ENCODE results near the gene ENPP5. TPM values are rescaled to one million over a fixed set of nuclear protein-coding genes. Genes with fewer than 3 reads are reported as not detected.
"Not testable (repeated sequence)": the region's sequence is repeated elsewhere in the genome, so short reads cannot be mapped to it uniquely, and the experiment has no call there.

ENPP5 gene
- total RNA-seq, 6 experiments from 2014 or later: not detected

DNA sequence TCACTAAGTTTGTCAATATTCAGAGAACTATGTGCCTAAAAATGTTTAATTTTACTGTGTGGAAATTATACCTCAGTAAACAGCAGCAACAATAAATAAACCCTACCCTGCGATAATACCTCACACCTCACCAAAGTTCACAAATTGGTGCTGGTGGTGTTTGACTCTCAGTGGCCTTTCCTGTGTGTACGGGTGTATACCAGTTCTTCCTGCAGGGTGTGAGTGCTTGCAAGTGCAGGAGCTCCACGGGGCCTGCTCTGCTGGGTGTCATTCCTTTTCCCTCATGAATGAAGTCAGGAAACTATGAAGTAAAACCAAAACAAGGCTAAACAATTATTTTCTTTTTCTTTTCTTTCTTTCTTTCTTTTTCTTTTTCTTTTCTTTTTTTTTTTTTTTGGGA is 4.1 kb upstream of the ENPP5 start:
- no peaks in the 10 kb centered on the region for H3K4me1 Mint-ChIP-seq (ENCODE audit: low read depth)
- no peaks in the 10 kb centered on the region for H3K36me3 Mint-ChIP-seq (ENCODE audit: low read depth)
- peaks cover 5% of the 10 kb centered on the region; the same call in 1 of the 2 replicates for H3K27me3 Mint-ChIP-seq (ENCODE audit: insufficient read depth)
- peaks cover 9% of the 10 kb centered on the region; the same call in 1 of the 2 replicates for H3K9me3 Mint-ChIP-seq
- TF ChIP-seq, protein P1, sequence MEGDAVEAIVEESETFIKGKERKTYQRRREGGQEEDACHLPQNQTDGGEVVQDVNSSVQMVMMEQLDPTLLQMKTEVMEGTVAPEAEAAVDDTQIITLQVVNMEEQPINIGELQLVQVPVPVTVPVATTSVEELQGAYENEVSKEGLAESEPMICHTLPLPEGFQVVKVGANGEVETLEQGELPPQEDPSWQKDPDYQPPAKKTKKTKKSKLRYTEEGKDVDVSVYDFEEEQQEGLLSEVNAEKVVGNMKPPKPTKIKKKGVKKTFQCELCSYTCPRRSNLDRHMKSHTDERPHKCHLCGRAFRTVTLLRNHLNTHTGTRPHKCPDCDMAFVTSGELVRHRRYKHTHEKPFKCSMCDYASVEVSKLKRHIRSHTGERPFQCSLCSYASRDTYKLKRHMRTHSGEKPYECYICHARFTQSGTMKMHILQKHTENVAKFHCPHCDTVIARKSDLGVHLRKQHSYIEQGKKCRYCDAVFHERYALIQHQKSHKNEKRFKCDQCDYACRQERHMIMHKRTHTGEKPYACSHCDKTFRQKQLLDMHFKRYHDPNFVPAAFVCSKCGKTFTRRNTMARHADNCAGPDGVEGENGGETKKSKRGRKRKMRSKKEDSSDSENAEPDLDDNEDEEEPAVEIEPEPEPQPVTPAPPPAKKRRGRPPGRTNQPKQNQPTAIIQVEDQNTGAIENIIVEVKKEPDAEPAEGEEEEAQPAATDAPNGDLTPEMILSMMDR (IDR thresholded peaks at IDR 0.05): no peak
- H3K4me3 Mint-ChIP-seq: no peak overlapping the region
- DNase-seq: no peak
- no peak overlapping the region for H3K27ac Mint-ChIP-seq

GRCh38 chr6:46172176-46172575 is 1.4 kb upstream of the ENPP5 start:
- Mint-ChIP-seq H3K9me3 (no peaks in the 10 kb centered on the region; the same call in 1 of the 2 replicates), H3K36me3 (ENCODE audit: low read depth) (no peaks in the 10 kb centered on the region), H3K4me1 (ENCODE audit: low read depth) (no peaks in the 10 kb centered on the region), H3K27ac (no peak overlapping the region), H3K27me3 (ENCODE audit: insufficient read depth) (peaks cover 3% of the 10 kb centered on the region; the same call in 1 of the 2 replicates), H3K4me3 (no peak overlapping the region)
- no peak for DNase-seq
- TF ChIP-seq, protein P1 (IDR thresholded peaks at IDR 0.05): no peak

DNA sequence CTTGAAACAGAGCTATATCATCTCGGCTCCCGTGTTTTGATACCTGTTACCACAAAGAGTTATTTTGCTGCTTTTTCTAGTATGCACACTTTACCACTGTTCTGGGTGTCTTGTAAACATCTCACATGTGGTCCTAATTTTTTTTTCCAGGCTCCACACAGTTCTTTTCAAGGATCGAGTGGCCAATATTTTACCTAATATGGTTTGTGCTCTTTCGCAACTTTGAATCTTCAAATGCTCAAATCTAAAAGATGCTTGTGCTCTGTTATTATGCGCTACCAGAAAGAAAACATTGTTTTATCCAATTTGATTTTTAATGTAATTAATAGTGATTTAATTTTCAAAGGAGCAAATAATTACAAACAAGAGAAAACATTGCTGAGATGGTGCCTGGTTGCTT is 10.7 kb downstream of the ENPP5 start:
- H3K36me3 Mint-ChIP-seq (ENCODE audit: low read depth): no peaks in the 10 kb centered on the region
- no peak overlapping the region for H3K4me3 Mint-ChIP-seq
- TF ChIP-seq, protein P1 (IDR thresholded peaks at IDR 0.05): no peak
- H3K4me1 Mint-ChIP-seq (ENCODE audit: low read depth): no peaks in the 10 kb centered on the region
- DNase-seq: no peak
- H3K27me3 Mint-ChIP-seq (ENCODE audit: insufficient read depth): no peaks in the 10 kb centered on the region
- no peak overlapping the region for H3K27ac Mint-ChIP-seq
- peaks cover 3% of the 10 kb centered on the region; the same call in 1 of the 2 replicates for H3K9me3 Mint-ChIP-seq

- Mint-ChIP-seq H3K4me3 (no peak overlapping the region), H3K9me3 (no peaks in the 10 kb centered on the region; the same call in 1 of the 2 replicates), H3K27ac (no peak overlapping the region), H3K27me3 (ENCODE audit: insufficient read depth) (no peaks in the 10 kb centered on the region), H3K36me3 (ENCODE audit: low read depth) (no peaks in the 10 kb centered on the region), H3K4me1 (ENCODE audit: low read depth) (no peaks in the 10 kb centered on the region)
- no peak for DNase-seq
- TF ChIP-seq, protein P1 (IDR thresholded peaks at IDR 0.05): no peak
These were observed 11.6 kb downstream of the ENPP5 start for GRCh38 chr6:46159229-46159628.

DNA sequence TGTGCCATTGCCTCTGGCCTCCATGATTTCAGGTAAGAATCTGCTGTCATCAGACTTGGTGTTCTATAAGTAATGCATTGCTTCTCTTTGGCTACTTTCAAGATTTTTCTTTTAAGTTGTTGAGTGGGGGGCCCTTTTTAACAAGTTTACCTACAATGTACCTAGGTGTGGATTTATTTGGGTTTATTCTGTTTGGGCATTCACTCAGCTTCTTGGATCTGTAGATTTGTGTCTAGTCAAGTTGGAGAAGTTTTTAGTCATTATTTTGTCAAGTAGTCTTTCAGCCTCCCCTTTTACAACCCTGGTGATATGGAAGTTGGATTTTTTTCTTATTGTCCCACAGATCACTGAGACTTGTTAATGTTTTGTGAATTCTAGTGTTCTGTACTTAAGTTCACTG is 14.1 kb downstream of the ENPP5 start:
- Mint-ChIP-seq H3K4me3 (no peak overlapping the region), H3K27me3 (ENCODE audit: insufficient read depth) (no peaks in the 10 kb centered on the region), H3K36me3 (ENCODE audit: low read depth) (no peaks in the 10 kb centered on the region), H3K27ac (no peak overlapping the region), H3K9me3 (no peaks in the 10 kb centered on the region; the same call in 1 of the 2 replicates), H3K4me1 (ENCODE audit: low read depth) (no peaks in the 10 kb centered on the region)
- TF ChIP-seq, protein P1 (IDR thresholded peaks at IDR 0.05): no peak
- DNase-seq: no peak

DNA sequence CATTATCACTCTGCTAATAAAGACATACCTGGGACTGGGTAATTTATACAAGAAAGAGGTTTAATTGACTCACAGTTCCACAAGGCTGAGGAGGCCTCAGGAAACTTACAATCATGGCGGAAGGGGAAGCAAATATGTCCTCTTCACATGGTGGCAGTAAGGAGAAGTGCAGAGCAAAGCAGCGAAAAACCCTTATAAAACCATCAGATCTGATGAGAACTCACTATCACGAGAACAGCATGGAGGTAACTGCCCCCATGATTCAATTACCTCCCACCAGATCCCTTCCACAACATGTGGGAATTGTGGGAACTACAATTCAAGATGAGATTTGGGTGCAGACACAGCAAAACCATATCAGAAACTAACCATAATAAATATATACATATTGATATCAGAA is 21.7 kb downstream of the ENPP5 start:
- H3K4me3 Mint-ChIP-seq; H3K27ac Mint-ChIP-seq; H3K36me3 Mint-ChIP-seq (ENCODE audit: low read depth); H3K27me3 Mint-ChIP-seq (ENCODE audit: insufficient read depth); DNase-seq; H3K4me1 Mint-ChIP-seq (ENCODE audit: low read depth); H3K9me3 Mint-ChIP-seq: not testable (repeated sequence)

All from HFFc6 (cell line).